HUES6 (cell line): ENCODE results near the gene CGB3.

Source experiments
- H3K27ac ChIP-seq: 2 replicates; pipeline ENCODE4 v1.7.0; 2013; ENCODE audit warnings: low read depth, mild to moderate bottlenecking, low read length, inconsistent platforms
- H3K27me3 ChIP-seq: 2 replicates; pipeline ENCODE4 v1.6.1; 2013; ENCODE audit warnings: low read length; ENCODE audit not compliant: control insufficient read depth, insufficient read depth
- H3K36me3 ChIP-seq: 2 replicates; pipeline ENCODE4 v1.6.1; 2013; ENCODE audit warnings: low read length; ENCODE audit not compliant: control insufficient read depth, insufficient read depth
- H3K4me1 ChIP-seq: 2 replicates; pipeline ENCODE4 v1.6.1; 2013; ENCODE audit warnings: low read length; ENCODE audit not compliant: control insufficient read depth, insufficient read depth
- H3K4me3 ChIP-seq: 2 replicates; pipeline ENCODE4 v1.5.1; 2013; ENCODE audit warnings: low read depth, low read length
- H3K9ac ChIP-seq: one replicate; pipeline ENCODE4 v1.6.1; 2013; ENCODE audit warnings: mild to moderate bottlenecking, low read length
- H3K9me3 ChIP-seq: 2 replicates; pipeline ENCODE4 v1.6.1; 2013; ENCODE audit warnings: low read depth, low read length; ENCODE audit not compliant: control insufficient read depth, insufficient read depth

The CGB3 gene

GRCh38 chr19:48993175-48994034, 30.7 kb downstream of the CGB3 start, which contains the start of the genes GYS1 and RUVBL2:
GYS1 (minus strand) TSS chr19:48993309; CDS start chr19:48993112, 197 bp downstream.
RUVBL2 (plus strand) TSS chr19:48993887; CDS start chr19:48993912, 25 bp downstream.
- Histone ChIP-seq H3K4me1 (peaks cover 16% of the 10 kb centered on the region; the same call in 1 of the 2 replicates), H3K4me3 (peak within 1 kb of the TSS; percentile 98), H3K36me3 (peaks cover 18% of the 10 kb centered on the region), H3K9ac (peak within 1 kb of the TSS; percentile 81), H3K9me3 (no peaks in the 10 kb centered on the region), H3K27ac (peak within 1 kb of the TSS; percentile 68; the same call in 1 of the 2 replicates), H3K27me3 (no peaks in the 10 kb centered on the region)

GRCh38 chr19:48992581-48993174, 31.5 kb downstream of the CGB3 start:
- peaks cover 16% of the 10 kb centered on the region; the same call in 1 of the 2 replicates for H3K4me1 ChIP-seq
- peaks cover 23% of the 10 kb centered on the region for H3K36me3 ChIP-seq
- H3K9ac ChIP-seq = peak overlapping the region; percentile 81
- no peaks in the 10 kb centered on the region for H3K27me3 ChIP-seq
- peak overlapping the region; percentile 56; the same call in 1 of the 2 replicates for H3K27ac ChIP-seq
- no peaks in the 10 kb centered on the region for H3K9me3 ChIP-seq
- peak overlapping the region; percentile 98 for H3K4me3 ChIP-seq

- Histone ChIP-seq H3K4me3 (peak overlapping the region; percentile 98), H3K4me1 (peaks cover 16% of the 10 kb centered on the region; the same call in 1 of the 2 replicates), H3K9me3 (no peaks in the 10 kb centered on the region), H3K27ac (peak overlapping the region; percentile 49; the same call in 1 of the 2 replicates), H3K27me3 (no peaks in the 10 kb centered on the region), H3K9ac (peak overlapping the region; percentile 81), H3K36me3 (peaks cover 28% of the 10 kb centered on the region)
Observed at GRCh38 chr19:48991873-48992580, 32.1 kb downstream of the CGB3 start.

GRCh38 chr19:48991011-48991609, 33.0 kb downstream of the CGB3 start:
- H3K27ac ChIP-seq = no peak overlapping the region
- no peak overlapping the region for H3K4me3 ChIP-seq
- H3K9me3 ChIP-seq = no peaks in the 10 kb centered on the region
- no peak overlapping the region for H3K9ac ChIP-seq
- H3K4me1 ChIP-seq = peaks cover 16% of the 10 kb centered on the region; the same call in 1 of the 2 replicates
- H3K36me3 ChIP-seq = peaks cover 33% of the 10 kb centered on the region
- H3K27me3 ChIP-seq = no peaks in the 10 kb centered on the region

- Histone ChIP-seq H3K36me3 (peaks cover 41% of the 10 kb centered on the region), H3K27ac (no peak overlapping the region)
Observed at GRCh38 chr19:48990400-48990799, 33.7 kb downstream of the CGB3 start.

GRCh38 chr19:48989701-48990291, 34.3 kb downstream of the CGB3 start:
- no peak overlapping the region for H3K9ac ChIP-seq

More at GRCh38 chr19:48990400-48990799, 33.7 kb downstream of the CGB3 start:
- no peaks in the 10 kb centered on the region for H3K27me3 ChIP-seq
- H3K9me3 ChIP-seq = no peaks in the 10 kb centered on the region
- H3K4me3 ChIP-seq = no peak overlapping the region
- H3K4me1 ChIP-seq = peaks cover 16% of the 10 kb centered on the region; the same call in 1 of the 2 replicates
- H3K9ac ChIP-seq = no peak overlapping the region

GRCh38 chr19:48988860-48989259, 35.3 kb downstream of the CGB3 start:
- Histone ChIP-seq H3K9ac (no peak overlapping the region), H3K36me3 (peaks cover 47% of the 10 kb centered on the region), H3K4me3 (no peak overlapping the region), H3K27me3 (no peaks in the 10 kb centered on the region), H3K9me3 (no peaks in the 10 kb centered on the region), H3K4me1 (peaks cover 14% of the 10 kb centered on the region; the same call in 1 of the 2 replicates), H3K27ac (no peak overlapping the region)

More at GRCh38 chr19:48989701-48990291, 34.3 kb downstream of the CGB3 start:
- H3K27ac ChIP-seq = no peak overlapping the region
- no peaks in the 10 kb centered on the region for H3K9me3 ChIP-seq
- peaks cover 47% of the 10 kb centered on the region for H3K36me3 ChIP-seq
- peaks cover 16% of the 10 kb centered on the region; the same call in 1 of the 2 replicates for H3K4me1 ChIP-seq
- H3K27me3 ChIP-seq = no peaks in the 10 kb centered on the region
- no peak overlapping the region for H3K4me3 ChIP-seq

- H3K9ac ChIP-seq = no peak overlapping the region
- peaks cover 47% of the 10 kb centered on the region for H3K36me3 ChIP-seq
- H3K27ac ChIP-seq = no peak overlapping the region
- H3K4me3 ChIP-seq = no peak overlapping the region
- no peaks in the 10 kb centered on the region for H3K27me3 ChIP-seq
- peaks cover 14% of the 10 kb centered on the region; the same call in 1 of the 2 replicates for H3K4me1 ChIP-seq
- no peaks in the 10 kb centered on the region for H3K9me3 ChIP-seq
Observed at GRCh38 chr19:48988286-48988685, 35.8 kb downstream of the CGB3 start.

- Histone ChIP-seq H3K4me1 (peaks cover 14% of the 10 kb centered on the region; the same call in 1 of the 2 replicates), H3K9ac (no peak overlapping the region), H3K27me3 (no peaks in the 10 kb centered on the region), H3K27ac (no peak overlapping the region), H3K36me3 (peaks cover 56% of the 10 kb centered on the region), H3K4me3 (no peak overlapping the region), H3K9me3 (no peaks in the 10 kb centered on the region)
Observed at GRCh38 chr19:48987323-48987722, 36.8 kb downstream of the CGB3 start.

- Histone ChIP-seq H3K36me3 (peaks cover 66% of the 10 kb centered on the region), H3K9ac (no peak overlapping the region), H3K27ac (no peak overlapping the region)
Observed at GRCh38 chr19:48986211-48986610, 37.9 kb downstream of the CGB3 start.

More at GRCh38 chr19:48986211-48986610, 37.9 kb downstream of the CGB3 start:
- peaks cover 7% of the 10 kb centered on the region; the same call in 1 of the 2 replicates for H3K4me1 ChIP-seq
- H3K27me3 ChIP-seq = no peaks in the 10 kb centered on the region
- no peaks in the 10 kb centered on the region for H3K9me3 ChIP-seq
- H3K4me3 ChIP-seq = no peak overlapping the region
